GM21825 (cell line): ENCODE results near the gene AP1S2.
"Not testable (repeated sequence)": the region's sequence is repeated elsewhere in the genome, so short reads cannot be mapped to it uniquely, and the experiment has no call there.

ENCODE experiments used
- ATAC-seq: cut with Tn5 transposase; IDR thresholded peaks from one replicate; pipeline ENCODE4 v1.9.1; 2021; ENCODE audit warnings: mild to moderate bottlenecking, moderate library complexity; ENCODE audit not compliant: unreplicated experiment

AP1S2 gene

GRCh38 chrX:15854712-15855567 lies at the start of gene AP1S2:
AP1S2 (minus strand) TSS chrX:15854813; CDS start chrX:15852524, 2,289 bp downstream.
- peak; percentile 93 for ATAC-seq

- peak; percentile 95 for ATAC-seq
These were observed 48.6 kb upstream of the AP1S2 start for GRCh38 chrX:15903186-15903681.

DNA sequence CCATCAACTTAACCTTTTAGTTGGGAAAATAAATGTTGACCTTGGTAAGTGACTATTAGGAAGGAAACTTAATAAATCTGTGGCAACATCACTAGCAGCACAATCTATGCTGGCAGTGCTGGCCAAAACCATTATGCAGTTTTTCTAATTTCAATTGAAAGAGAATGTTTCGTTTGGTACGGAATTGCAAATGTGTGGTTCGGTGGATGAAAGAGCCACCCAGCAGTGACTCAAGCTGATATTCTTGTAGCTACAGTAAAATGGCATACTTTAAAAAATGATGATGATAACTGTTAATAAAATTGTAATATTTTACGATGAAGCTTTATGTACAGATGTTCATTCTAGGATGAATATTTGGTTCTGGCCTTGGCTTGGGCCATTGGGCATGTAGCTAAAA lies 40.7 kb upstream of the AP1S2 start:
- ATAC-seq: no peak

DNA sequence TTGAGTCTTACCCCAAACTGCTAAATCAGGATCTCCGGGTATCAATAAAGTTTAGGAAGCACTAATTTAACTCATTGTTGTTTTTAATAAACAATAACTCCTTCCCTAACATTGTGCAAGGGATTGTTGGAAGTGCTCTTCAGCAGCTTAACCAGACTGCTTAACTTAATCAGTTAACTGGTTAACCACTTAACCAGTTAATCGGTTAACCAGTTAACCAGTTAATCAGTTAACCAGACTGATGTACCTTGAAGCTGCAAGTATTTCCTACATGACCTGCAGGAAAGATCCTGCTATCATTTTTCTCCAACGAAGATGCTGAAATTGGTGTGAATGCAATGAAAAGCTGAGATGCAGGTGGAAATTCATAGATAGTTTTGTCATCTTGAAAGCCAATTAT lies 40.1 kb upstream of the AP1S2 start:
- no peak for ATAC-seq

DNA sequence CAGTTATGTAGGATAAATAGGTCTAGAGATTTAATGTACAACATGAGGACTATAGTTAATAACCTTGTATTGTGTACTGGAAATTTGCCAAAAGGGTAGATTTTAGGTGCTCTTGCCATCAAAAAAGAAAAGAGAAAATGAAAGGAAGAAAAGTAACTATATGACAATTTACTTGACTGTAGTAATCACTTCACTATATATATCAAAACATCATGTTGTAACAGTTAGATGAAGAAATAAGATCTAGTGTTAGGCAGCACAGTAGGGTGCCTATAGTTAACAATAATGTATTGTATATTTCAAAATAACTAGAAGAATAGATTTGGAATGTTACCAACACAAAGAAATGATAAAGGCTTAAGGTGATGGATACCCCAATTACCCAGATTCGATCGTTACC lies 35.9 kb upstream of the AP1S2 start:
- ATAC-seq: no peak

GRCh38 chrX:15888062-15888461 lies 33.4 kb upstream of the AP1S2 start:
- no peak for ATAC-seq

DNA sequence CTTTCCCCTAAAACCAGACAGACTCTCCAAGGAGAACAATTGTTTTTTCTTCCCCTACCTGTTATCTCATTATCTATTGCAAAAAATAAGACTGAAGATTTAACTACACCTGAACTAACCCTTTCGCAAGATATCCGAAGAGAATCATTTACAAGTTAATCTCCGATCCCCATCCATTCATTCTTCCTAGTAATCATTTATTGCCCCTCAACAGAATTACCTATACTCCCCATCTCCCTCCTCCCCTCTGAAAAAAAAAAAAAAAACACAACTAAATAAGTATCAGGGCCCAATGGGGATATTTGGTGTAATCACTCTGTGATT lies 28.9 kb upstream of the AP1S2 start:
- ATAC-seq: no peak

GRCh38 chrX:15882704-15883539 lies 28.3 kb upstream of the AP1S2 start:
- peak; percentile 82 for ATAC-seq

DNA sequence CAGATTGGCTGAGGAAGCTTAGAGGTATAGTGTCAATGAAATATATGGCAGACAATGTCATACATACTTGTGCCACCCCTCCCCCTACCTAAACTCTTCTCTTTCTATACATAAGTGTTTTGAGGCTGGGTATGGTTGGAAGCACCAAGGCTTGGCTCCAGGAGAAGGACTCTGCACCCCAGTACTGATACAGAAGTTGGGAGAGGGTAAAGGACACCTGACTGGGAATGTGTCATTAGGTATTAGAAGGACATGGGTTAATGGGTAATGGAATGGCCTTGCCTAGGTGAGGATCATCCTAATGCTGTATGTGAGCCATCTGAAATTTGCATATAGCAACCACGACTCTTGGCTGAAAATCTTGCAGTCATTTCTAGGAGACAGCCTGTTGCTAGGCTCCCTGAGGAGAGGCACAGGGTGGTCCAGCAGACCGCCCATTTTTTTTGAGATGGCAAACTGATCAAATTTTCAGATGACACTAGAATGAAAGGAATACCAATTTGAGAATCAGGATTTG lies 26.8 kb upstream of the AP1S2 start:
- peak; percentile 51 for ATAC-seq

- ATAC-seq: not testable (repeated sequence)
These were observed 23.3 kb upstream of the AP1S2 start for GRCh38 chrX:15877914-15878313.

DNA sequence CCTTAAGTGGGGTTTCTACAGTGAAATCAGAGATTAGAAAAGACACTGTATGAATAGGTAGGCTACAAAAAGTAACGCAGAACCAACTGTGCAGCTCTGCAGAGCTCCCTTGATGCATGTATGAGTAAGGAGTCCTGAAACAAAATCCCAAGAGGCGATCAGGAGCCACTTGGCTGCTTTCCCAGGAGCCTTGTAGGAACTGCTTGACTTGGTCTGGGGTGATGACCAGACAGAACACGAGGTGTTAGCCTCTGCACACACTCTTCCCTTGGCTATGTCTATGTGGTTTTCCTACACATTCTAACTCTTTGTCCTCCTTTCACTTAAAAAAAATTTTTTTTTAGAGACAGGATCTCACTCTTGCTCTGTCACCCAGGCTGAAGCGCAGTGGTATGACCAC lies 22.8 kb upstream of the AP1S2 start:
- ATAC-seq: no peak

GRCh38 chrX:15874672-15875071 lies 20.1 kb upstream of the AP1S2 start:
- ATAC-seq: no peak

DNA sequence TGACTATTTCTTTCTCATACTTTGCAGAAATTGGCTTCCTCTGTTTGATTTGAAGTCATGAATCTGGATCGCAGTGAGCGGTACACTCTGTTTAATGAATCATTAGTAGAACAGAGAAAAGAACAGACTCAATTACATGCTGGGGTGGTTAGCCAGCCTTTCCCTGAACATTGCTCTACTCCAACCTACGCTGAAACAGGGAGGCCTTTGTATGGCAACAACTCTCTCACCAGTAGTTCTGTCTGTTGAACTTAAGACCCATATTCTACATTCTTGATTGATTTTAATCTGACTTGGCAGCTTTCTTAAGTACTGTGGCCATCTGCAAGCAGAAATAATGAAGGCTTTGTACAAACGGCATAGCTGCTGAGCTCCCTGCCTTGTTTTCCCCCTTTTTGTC lies 19.0 kb upstream of the AP1S2 start:
- no peak for ATAC-seq

DNA sequence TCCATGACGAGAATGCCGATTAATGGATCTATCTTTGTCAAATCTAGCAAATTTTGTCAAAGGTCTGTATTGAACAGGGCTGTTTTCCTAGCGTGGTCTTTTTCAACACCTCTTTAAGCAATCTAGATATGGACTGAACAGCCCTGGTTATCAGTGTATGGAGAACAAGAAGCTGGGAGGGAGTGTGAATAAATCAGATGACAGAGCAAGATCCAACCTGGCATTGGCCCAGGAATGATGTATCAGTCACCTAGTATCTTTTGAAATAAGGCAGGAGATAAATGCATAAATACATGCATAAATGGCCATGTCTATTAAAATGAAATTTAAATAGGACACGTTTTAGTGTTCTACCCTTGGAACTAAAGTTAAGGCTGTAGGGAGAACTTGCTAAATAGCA lies 15.7 kb upstream of the AP1S2 start:
- ATAC-seq: no peak

DNA sequence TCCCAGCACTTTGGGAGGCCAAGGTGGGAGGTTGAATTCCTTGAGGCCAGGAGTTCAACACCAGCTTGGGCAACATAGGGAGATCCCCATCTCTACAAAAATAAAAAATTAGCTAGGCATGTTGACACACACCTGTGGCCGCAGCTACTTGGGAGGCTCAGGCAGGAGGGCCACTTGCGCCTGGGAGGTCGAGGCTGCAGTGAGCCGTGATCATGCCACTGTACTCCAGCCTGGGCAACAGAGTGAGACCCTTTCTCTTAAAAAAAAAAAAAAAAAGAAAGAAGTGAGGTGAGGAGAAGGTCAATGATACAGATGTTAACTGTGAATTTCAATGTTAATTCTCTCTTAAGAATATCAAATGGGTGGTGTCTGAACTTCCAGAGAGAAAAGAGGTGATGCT lies 15.1 kb upstream of the AP1S2 start:
- no peak for ATAC-seq

GRCh38 chrX:15866147-15866546 lies 11.5 kb upstream of the AP1S2 start:
- ATAC-seq: no peak

DNA sequence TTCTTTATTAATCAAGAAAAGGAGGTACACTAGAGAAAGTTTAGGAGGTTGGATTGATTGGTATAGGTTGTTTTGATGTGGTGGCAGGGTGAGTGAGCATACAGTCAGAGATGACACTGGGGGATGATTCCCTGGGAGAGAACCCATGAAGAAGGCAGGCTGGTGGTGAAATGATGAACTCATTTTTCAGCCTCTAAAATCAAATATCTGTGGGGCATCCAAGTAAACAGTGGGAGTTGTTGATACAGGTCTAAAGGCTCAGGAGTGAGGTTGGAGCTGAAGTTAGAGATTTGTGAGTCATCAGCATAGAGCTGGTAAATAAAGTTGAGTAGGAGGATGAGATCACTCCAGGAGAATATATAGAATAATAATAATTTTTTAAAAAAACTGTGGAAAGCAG lies 10.0 kb upstream of the AP1S2 start:
- no peak for ATAC-seq

- ATAC-seq: no peak
These were observed 9.4 kb upstream of the AP1S2 start for GRCh38 chrX:15864023-15864422.

- no peak for ATAC-seq
These were observed 6.3 kb upstream of the AP1S2 start for GRCh38 chrX:15860921-15861320.

DNA sequence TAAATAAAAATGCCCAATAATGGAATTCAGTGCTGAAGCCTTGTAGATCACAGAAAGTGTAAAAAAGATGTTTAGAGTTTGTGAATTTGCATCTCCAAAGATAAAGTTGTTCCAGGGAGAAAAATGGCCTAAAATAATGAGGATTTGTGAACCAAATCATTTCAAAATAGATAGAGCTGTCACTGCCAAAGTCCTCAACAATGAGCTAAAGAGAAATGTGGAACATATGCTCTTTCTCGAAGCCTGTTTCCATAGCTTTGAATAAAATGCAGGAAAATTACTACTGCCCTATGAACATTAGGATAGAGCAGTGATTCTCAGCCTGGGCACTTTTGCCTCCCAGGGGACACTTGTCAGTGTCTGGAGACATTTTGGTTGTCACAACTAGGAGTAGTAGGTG lies 3.4 kb upstream of the AP1S2 start:
- ATAC-seq: no peak

DNA sequence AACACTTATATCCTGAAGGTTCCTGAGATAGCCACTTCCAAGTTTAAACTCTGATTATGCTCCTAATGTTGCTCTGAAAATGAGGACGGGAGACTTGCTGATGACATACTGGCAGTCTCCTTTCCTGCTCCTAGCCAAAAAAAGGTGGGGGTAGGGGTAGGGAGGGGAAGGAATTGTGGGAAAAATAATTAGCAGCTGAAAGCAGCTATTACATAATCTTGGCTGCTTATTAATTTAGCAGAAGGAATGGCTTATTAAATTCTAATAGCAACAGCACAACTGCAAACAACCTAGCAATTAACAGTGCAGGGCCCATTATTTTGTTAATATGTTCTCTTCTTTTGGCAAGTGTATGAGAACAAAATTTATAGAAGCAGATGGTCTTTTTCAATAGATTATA lies 2.0 kb upstream of the AP1S2 start:
- ATAC-seq: no peak

DNA sequence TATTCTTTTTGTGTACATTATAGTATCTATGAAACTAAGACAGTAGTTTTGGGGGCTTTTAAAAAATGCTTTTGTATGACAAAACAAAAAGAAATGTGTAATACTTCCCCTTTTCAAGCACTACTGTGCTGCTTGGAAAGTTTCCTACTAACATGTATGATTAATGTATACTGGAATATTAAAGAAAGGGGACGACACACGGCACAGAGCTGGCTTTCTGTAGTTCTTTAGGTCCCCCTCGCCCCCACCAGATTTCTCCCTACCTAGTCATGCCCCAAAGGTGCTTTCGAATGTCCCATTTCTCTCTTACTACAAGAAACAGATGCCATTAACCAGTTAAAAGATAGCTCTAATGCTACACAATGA lies 1.6 kb upstream of the AP1S2 start:
- no peak for ATAC-seq
